Activated CD4-positive, CD25-positive, alpha-beta regulatory T cell treated with anti-CD3 and anti-CD28 coated beads, Interleukin-2, amount 50 U/mL, for 24 hours (primary cell): ENCODE data around the gene DNAH8.
"Not testable (repeated sequence)": the region's sequence is repeated elsewhere in the genome, so short reads cannot be mapped to it uniquely, and the experiment has no call there.

Experiments
- ATAC-seq, 2 donors: fragments of 150-1000 bp; cut with Tn5 transposase; one replicate each; pipeline ENCODE4 v1.10.0; 2021; ENCODE audit warnings: mild to moderate bottlenecking in 1 of 2, moderate library complexity in 1 of 2

Gene DNAH8

GRCh38 chr6:38846361-38846760, 131.2 kb downstream of the DNAH8 start:
- ATAC-seq = no peak

GRCh38 chr6:38846844-38847243, 131.7 kb downstream of the DNAH8 start:
- no peak for ATAC-seq

- ATAC-seq = peak in 1 of 2 donors; percentile 41
These were observed 132.4 kb downstream of the DNAH8 start for GRCh38 chr6:38847497-38847896.

- ATAC-seq = no peak
These were observed 133.6 kb downstream of the DNAH8 start for GRCh38 chr6:38848760-38849159.

- no peak for ATAC-seq
These were observed 137.1 kb downstream of the DNAH8 start for GRCh38 chr6:38852215-38852614.

GRCh38 chr6:38853236-38853635, 138.1 kb downstream of the DNAH8 start:
- ATAC-seq = no peak

- no peak for ATAC-seq
These were observed 141.4 kb downstream of the DNAH8 start for GRCh38 chr6:38856492-38856891.

GRCh38 chr6:38857815-38858214, 142.7 kb downstream of the DNAH8 start:
- no peak for ATAC-seq

- no peak for ATAC-seq
These were observed 144.9 kb downstream of the DNAH8 start for GRCh38 chr6:38860041-38860440.

- no peak for ATAC-seq
These were observed 146.9 kb downstream of the DNAH8 start for GRCh38 chr6:38861926-38862401.

- ATAC-seq = no peak
These were observed 150.5 kb downstream of the DNAH8 start for GRCh38 chr6:38865521-38866174.

GRCh38 chr6:38867726-38868125, 152.6 kb downstream of the DNAH8 start:
- ATAC-seq = no peak

- peak in 1 of 2 donors; percentile 59 for ATAC-seq
These were observed 156.8 kb downstream of the DNAH8 start for GRCh38 chr6:38871741-38872568.

GRCh38 chr6:38873001-38873400, 157.9 kb downstream of the DNAH8 start:
- ATAC-seq = no peak

GRCh38 chr6:38873816-38874215, 158.7 kb downstream of the DNAH8 start:
- not testable (repeated sequence) for ATAC-seq

- peak in 1 of 2 donors; percentile 79 for ATAC-seq
These were observed 161.4 kb downstream of the DNAH8 start for GRCh38 chr6:38876475-38876874.

GRCh38 chr6:38877721-38878120, 162.6 kb downstream of the DNAH8 start:
- no peak for ATAC-seq

GRCh38 chr6:38882157-38882556, 167.0 kb downstream of the DNAH8 start:
- no peak for ATAC-seq

- ATAC-seq = no peak
These were observed 182.4 kb downstream of the DNAH8 start for GRCh38 chr6:38897507-38897906.

- no peak for ATAC-seq
These were observed 186.9 kb downstream of the DNAH8 start for GRCh38 chr6:38901802-38902522.

GRCh38 chr6:38906582-38906981, 191.5 kb downstream of the DNAH8 start:
- ATAC-seq = no peak

- no peak for ATAC-seq
These were observed 192.2 kb downstream of the DNAH8 start for GRCh38 chr6:38907264-38907663.

GRCh38 chr6:38909015-38909730, 194.1 kb downstream of the DNAH8 start:
- no peak for ATAC-seq
